ENCODE data around the gene EVL.
"Not testable (repeated sequence)": the region's sequence is repeated elsewhere in the genome, so short reads cannot be mapped to it uniquely, and the experiment has no call there.

Gene EVL

DNA sequence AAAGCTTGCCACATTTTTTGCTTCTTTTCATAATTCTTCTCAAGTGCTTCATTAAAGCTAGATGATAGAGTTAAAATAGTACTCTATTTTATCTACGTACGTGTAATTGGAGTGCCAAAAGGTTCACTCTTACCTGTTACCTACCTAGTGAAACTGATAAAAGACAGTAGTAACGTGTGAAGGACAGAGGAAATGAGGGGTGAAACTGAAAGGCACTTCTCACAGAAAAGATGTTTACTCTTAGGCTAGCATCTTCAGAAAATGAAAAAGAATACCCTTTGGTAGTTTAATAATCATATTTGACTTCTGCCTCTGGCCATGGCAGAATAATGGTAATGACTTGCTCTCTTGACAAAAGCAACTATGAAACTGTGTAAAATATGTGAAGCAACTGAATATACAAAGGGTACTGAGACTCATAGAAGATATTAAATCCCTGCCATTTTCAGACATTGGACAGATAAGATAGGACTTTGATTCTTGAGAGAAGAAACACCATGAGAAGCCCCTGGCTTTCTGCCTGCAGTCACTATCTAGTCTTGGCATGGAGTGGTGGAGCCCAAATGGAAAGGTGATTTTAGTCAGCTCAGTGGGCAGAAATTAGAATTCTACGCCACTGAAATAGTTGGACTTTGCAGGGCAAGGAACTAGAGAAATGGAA lies 6.3 kb upstream of the EVL start:
- DNase-seq (ENCODE audit: insufficient read length, low spot score) (no peak), FAIRE-seq (no peak)
- TF ChIP-seq, protein P1, sequence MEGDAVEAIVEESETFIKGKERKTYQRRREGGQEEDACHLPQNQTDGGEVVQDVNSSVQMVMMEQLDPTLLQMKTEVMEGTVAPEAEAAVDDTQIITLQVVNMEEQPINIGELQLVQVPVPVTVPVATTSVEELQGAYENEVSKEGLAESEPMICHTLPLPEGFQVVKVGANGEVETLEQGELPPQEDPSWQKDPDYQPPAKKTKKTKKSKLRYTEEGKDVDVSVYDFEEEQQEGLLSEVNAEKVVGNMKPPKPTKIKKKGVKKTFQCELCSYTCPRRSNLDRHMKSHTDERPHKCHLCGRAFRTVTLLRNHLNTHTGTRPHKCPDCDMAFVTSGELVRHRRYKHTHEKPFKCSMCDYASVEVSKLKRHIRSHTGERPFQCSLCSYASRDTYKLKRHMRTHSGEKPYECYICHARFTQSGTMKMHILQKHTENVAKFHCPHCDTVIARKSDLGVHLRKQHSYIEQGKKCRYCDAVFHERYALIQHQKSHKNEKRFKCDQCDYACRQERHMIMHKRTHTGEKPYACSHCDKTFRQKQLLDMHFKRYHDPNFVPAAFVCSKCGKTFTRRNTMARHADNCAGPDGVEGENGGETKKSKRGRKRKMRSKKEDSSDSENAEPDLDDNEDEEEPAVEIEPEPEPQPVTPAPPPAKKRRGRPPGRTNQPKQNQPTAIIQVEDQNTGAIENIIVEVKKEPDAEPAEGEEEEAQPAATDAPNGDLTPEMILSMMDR (IDR thresholded peaks at IDR 0.05; ENCODE audit: insufficient read depth, missing control alignments): no peak

DNA sequence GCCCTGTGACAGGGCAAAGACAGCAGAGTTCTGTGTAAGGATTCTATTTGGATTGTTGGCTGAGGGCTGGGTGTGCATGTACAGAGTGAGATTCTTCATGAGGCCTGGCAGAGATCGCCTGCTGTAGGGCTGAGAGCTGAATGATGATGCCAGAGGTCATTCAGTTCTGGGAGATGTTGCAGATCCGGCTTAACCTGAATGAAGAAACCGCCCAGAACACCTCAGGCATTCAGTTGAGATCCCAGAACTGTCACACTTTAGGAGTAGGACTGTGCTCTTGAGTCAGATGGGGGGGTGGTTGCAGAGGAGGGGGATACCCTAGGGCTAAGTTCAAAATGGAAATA lies 5.8 kb upstream of the EVL start:
- FAIRE-seq: no peak
- no peak for DNase-seq (ENCODE audit: insufficient read length, low spot score)
- TF ChIP-seq, protein P1 (IDR thresholded peaks at IDR 0.05; ENCODE audit: insufficient read depth, missing control alignments): no peak

DNA sequence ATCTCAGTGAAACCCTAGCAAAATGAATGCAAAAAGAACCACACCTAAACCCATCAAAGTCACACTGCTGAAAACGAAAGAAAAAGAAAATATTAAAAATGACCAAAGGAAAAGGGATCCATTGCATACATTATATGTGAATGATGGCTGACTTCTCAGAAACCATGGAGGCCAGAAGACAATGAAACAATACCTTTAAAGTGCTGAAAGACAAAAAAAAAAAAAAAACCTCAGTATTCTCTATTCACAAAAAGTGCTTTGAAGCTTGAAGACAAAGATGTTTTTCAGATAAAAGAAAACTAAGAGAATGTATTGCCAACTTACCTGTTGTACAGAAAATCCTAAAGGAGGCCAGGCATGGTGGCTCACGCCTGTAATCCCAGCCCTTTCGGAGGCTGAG lies 4.5 kb upstream of the EVL start:
- TF ChIP-seq, protein P1 (IDR thresholded peaks at IDR 0.05; ENCODE audit: insufficient read depth, missing control alignments): no peak
- no peak for FAIRE-seq

DNA sequence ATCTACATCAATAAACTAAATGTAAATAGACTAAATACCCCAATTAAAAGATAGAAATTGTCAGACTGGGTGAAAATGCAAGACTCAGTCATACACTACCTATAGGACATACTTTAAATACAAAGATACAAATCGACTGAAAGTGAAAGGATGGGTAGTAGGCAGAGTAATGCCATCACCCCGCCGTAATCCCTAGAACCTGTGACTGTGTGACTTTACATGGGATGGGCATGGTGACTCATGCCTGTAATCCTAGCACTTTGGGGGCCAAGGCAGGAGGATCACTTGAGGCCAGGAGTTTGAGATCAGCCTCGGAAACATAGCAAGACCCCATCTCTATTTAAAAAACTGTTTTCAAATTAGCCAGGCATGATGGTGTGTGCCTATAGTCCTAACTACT lies 2.6 kb upstream of the EVL start:
- no peak for DNase-seq (ENCODE audit: insufficient read length, low spot score)
- FAIRE-seq: no peak
- TF ChIP-seq, protein P1 (IDR thresholded peaks at IDR 0.05; ENCODE audit: insufficient read depth, missing control alignments): no peak

More for the DNA sequence above, 4.5 kb upstream of the EVL start:
- no peak for DNase-seq (ENCODE audit: insufficient read length, low spot score)

DNA sequence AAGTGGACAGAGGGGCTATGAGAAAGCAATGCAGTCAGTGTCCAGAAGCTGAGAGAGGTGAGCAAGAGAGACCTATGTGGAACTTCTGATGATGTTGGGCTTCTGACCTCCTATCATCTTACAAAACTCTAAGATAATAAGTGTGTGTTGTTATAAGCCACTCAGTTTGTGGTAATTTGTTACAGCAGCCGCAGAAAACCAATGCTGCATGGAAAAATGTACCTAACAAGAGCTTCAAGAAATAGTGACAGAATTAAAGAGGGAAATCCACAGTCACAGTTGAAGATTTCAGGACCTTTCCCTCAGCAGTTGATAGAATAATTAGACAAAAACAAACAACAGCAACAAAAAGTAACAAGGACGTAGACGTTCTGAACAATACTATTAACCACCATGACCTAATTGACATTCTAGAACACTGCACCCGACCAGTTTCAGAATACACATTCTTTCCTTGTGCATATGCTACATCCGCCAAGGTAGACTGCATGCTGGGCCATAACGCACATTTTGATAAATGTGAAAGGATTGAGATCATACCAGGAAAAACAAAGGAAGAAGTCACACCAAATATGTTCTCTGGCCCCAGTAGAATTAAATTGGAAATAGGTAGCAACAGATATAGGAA lies 1.8 kb upstream of the EVL start:
- TF ChIP-seq, protein P1 (IDR thresholded peaks at IDR 0.05; ENCODE audit: insufficient read depth, missing control alignments): no peak
- DNase-seq (ENCODE audit: insufficient read length, low spot score): no peak
- FAIRE-seq: no peak

DNA sequence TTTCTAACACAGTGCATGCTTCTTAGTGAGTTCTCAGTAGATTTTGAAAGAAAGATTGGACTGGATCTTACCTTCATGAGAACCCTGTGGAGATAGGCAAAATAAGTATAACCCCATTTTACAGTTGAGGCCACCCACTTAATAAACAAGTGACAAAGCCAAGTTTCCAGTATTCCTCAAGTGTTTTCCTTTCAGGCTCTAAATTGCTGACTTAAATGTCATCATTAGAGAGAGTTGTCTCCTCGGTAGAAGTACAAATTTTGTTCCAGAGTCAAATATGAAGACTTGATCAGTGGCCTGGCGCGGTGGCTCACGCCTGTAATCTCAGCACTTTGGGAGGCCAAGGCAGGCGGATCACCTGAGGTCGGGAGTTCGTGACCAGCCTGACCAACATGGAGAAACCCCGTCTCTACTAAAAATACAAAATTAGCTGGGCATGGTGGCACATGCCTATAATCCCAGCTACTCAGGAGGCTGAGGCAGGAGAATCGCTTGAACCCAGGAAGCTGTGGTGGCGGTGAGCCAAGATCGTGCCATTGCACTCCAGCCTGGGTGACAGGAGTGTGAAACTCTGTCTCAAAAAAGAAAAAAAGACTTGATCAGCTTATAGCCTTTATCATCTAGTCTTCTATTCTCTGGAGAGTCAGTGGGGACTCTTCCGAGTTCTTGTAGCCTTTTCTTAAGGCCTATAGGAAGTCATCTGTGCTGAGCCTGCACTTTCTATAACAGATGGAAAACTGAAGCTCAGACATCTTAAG lies 708 bp upstream of the EVL start:
- not testable (repeated sequence) for FAIRE-seq; DNase-seq (ENCODE audit: insufficient read length, low spot score)

DNA sequence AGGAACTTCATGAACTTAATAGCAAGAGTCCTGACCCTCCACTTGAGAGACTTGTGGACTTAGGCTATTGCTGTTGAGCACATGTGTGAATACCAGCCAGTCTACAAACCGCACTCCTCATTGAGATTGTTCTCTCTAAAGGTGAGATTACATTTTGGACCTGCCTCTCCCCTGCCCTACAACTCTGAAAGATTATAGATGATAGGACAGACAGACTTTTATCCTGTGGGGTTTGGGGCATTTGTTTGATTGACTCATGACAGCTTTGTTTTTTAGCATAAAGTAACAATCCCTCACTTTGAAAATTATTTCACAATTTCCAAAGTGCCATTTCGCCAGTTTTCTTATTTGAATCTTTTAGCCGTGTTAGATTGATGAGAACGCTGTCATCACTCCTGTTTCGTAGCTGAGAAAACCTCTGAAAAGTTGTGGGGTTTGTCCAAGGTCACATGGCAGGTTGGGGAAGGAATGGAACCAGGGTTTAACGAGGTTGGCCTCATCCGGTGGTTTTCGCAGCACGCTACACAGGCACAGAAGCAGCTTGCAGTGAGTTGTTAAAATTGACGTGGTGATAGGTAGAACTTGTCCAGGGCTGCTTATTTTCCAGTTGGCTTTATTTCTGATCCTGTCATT lies 836 bp downstream of the EVL start:
- DNase-seq (ENCODE audit: insufficient read length, low spot score): no peak
- FAIRE-seq: no peak
- TF ChIP-seq, protein P1 (IDR thresholded peaks at IDR 0.05; ENCODE audit: insufficient read depth, missing control alignments): no peak

Measured in D721Med (cell line).